T-helper 17 cell (primary cell): Measurements from ENCODE around the gene RAP2B. TPM values are rescaled to one million over a fixed set of nuclear protein-coding genes. Genes with fewer than 3 reads are reported as not detected.
"Not testable (repeated sequence)": the region's sequence is repeated elsewhere in the genome, so short reads cannot be mapped to it uniquely, and the experiment has no call there.

Experiments
- ATAC-seq: fragments of 150-1000 bp; cut with Tn5 transposase; 2 replicates; pipeline ENCODE4 v1.10.0; 2021; ENCODE audit warnings: mild to moderate bottlenecking, moderate library complexity
- DNase-seq, 3 donors: peaks; one replicate each; pipeline versions ENCODE4 v3.0.0 to v3.0.0-alpha.2; 2020 to 2021
- H3K9me3 ChIP-seq: one replicate; pipeline ENCODE4 v1.7.0; 2013; ENCODE audit warnings: low read length, mild to moderate bottlenecking; ENCODE audit not compliant: control insufficient read depth, poor library complexity, severe bottlenecking
- H3K27ac Mint-ChIP-seq: one replicate; pipeline ENCODE4 v1.8.0; 2022; ENCODE audit warnings: mild to moderate bottlenecking, moderate library complexity, mixed read lengths
- H3K27me3 Mint-ChIP-seq: one replicate; pipeline ENCODE4 v1.8.0; 2022; ENCODE audit warnings: mixed read lengths
- H3K36me3 Mint-ChIP-seq: one replicate; pipeline ENCODE4 v1.8.0; 2022; ENCODE audit warnings: low read depth, mixed read lengths
- H3K4me1 Mint-ChIP-seq: one replicate; pipeline ENCODE4 v1.8.0; 2022; ENCODE audit warnings: mild to moderate bottlenecking, mixed read lengths
- H3K4me3 Mint-ChIP-seq: one replicate; pipeline ENCODE4 v1.8.0; 2022; ENCODE audit warnings: mild to moderate bottlenecking, moderate library complexity, mixed read lengths
- total RNA-seq, 4 donors: library from RNA in 2 of 4; stranded (reverse) in 2 of 4; gene quantifications; one replicate each; pipeline ENCODE4 v1.2.3 and lab custom pipeline; 2022 to 2026

Gene RAP2B
- total RNA-seq (10 to 100 TPM; 19.7 to 34.3 TPM), total RNA-seq (lab: John Stamatoyannopoulos, UW) (88.7 to 167 reads per million in 2 donors)

DNA sequence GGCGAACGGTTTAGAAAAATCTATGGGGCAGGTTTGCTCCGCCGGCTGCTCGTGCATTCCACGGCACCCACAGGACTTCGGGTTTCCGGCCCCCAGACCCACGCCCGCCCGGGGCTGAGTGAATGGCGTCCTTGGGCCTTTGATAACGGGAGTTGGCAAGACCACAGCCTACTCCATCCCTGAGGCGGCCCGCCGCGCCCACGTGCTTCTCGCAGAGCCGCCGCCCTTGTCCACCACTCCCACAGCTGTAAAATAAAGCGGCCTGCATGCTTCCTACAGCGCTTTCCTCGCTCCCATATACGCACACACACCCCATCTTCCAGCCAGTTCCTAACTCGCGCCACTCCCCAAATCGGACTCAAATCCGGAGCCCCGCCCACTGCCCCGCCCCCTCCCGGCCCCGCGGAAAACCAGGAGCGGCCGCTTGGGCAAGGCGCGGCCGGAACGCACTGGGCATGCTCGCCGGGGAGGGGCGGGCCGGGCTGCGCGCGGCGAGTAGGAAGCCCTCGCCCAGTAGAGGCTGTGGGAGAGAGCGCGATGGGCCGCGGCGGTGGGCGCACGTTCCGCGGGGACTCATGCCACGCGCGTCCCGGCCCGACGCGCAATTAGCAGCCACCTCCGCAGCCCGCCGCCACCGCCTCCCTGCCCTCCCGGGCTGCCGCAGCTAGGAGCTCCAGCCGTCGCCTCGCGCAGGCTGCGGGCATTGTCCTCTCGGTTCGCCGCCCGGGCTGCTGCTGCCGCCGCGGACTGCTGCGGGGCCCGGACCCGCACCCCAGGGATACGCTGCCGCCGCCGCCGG, at the start of gene RAP2B:
RAP2B (plus strand) TSS at position 513 of the 799 bp plus-strand sequence. CDS start 468 bp downstream, outside the sequence.
- peak; percentile 82 to 95 (median 94) for DNase-seq
- Mint-ChIP-seq H3K4me3 (peak within 1 kb of the TSS; percentile 98), H3K36me3 (peaks cover 2% of the 10 kb centered on the region), H3K27ac (peak within 1 kb of the TSS; percentile 94), H3K27me3 (no peaks in the 10 kb centered on the region), H3K4me1 (peaks cover 35% of the 10 kb centered on the region)
- H3K9me3 ChIP-seq = no peaks in the 10 kb centered on the region
- peak; percentile 66 for ATAC-seq

GRCh38 chr3:153113541-153113940, 48.5 kb upstream of the RAP2B start:
- Mint-ChIP-seq H3K4me3 (no peak overlapping the region), H3K4me1 (no peaks in the 10 kb centered on the region), H3K36me3 (peaks cover 2% of the 10 kb centered on the region), H3K27me3 (no peaks in the 10 kb centered on the region), H3K27ac (no peak overlapping the region)
- DNase-seq (no peak), ATAC-seq (no peak)
- H3K9me3 ChIP-seq = peaks cover 3% of the 10 kb centered on the region

GRCh38 chr3:153114270-153114669, 47.8 kb upstream of the RAP2B start:
- H3K27me3 Mint-ChIP-seq, H3K27ac Mint-ChIP-seq, H3K4me3 Mint-ChIP-seq, H3K9me3 ChIP-seq, DNase-seq, ATAC-seq, H3K4me1 Mint-ChIP-seq, H3K36me3 Mint-ChIP-seq: not testable (repeated sequence)

DNA sequence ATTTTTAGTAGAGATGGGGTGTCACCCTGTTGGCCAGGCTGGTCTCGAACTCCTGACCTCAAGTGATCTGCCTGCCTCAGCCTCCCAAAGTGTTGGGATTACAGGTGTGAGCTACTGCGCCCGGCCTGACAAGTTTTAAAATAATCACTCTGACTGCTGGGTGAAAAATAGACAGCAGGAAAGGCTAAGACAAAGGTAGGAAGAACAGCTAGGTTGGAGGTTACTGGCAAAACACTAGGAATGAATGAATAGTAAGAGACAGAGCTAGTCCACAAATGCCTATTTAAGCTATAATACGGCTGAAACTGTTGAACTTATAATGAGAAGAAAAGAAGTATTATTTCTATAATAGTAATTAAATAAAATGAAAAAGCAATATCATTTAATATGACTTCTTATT, 46.7 kb upstream of the RAP2B start:
- H3K27ac Mint-ChIP-seq = peak overlapping the region; percentile 14
- H3K9me3 ChIP-seq = peaks cover 3% of the 10 kb centered on the region
- H3K36me3 Mint-ChIP-seq = peaks cover 2% of the 10 kb centered on the region
- H3K4me3 Mint-ChIP-seq = no peak overlapping the region
- ATAC-seq (no peak), DNase-seq (no peak)
- no peaks in the 10 kb centered on the region for H3K27me3 Mint-ChIP-seq
- peaks cover 2% of the 10 kb centered on the region for H3K4me1 Mint-ChIP-seq

GRCh38 chr3:153127788-153128187, 34.2 kb upstream of the RAP2B start:
- H3K4me3 Mint-ChIP-seq = no peak overlapping the region

DNA sequence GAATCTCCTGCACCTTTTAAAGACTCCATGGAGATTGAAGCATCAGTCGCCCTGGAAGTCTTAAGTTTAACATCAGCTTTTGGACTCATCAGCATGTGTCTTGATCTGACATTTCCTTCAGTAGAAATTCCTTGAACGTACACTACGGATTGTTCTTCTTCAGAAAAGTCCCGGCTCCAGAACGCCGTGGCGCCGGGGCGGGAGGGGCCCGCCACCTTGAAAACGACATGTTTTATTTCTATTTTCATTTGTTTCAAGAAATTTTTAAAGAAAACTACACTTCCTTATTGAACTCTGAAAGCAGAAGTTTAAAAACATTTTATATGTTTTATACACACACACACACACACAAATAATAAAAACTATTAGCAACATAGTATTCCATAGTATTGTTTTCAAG, 32.6 kb upstream of the RAP2B start:
- H3K9me3 ChIP-seq = no peaks in the 10 kb centered on the region
- no peak overlapping the region for H3K4me3 Mint-ChIP-seq
- ATAC-seq (no peak), DNase-seq (no peak)
- H3K27ac Mint-ChIP-seq = no peak overlapping the region
- H3K27me3 Mint-ChIP-seq = no peaks in the 10 kb centered on the region
- H3K36me3 Mint-ChIP-seq = no peaks in the 10 kb centered on the region
- no peaks in the 10 kb centered on the region for H3K4me1 Mint-ChIP-seq

More at GRCh38 chr3:153127788-153128187, 34.2 kb upstream of the RAP2B start:
- no peaks in the 10 kb centered on the region for H3K9me3 ChIP-seq
- H3K36me3 Mint-ChIP-seq = no peaks in the 10 kb centered on the region
- H3K4me1 Mint-ChIP-seq = no peaks in the 10 kb centered on the region
- DNase-seq (no peak), ATAC-seq (no peak)
- H3K27me3 Mint-ChIP-seq = no peaks in the 10 kb centered on the region
- no peak overlapping the region for H3K27ac Mint-ChIP-seq

- no peak overlapping the region for H3K4me3 Mint-ChIP-seq
- H3K4me1 Mint-ChIP-seq = no peaks in the 10 kb centered on the region
- no peaks in the 10 kb centered on the region for H3K36me3 Mint-ChIP-seq
- no peak for DNase-seq
- no peaks in the 10 kb centered on the region for H3K9me3 ChIP-seq
- ATAC-seq = no peak
- H3K27ac Mint-ChIP-seq = no peak overlapping the region
- no peaks in the 10 kb centered on the region for H3K27me3 Mint-ChIP-seq
Observed at GRCh38 chr3:153129866-153130265, 32.2 kb upstream of the RAP2B start.

GRCh38 chr3:153130312-153130977, 31.6 kb upstream of the RAP2B start:
- H3K27me3 Mint-ChIP-seq = no peaks in the 10 kb centered on the region
- H3K9me3 ChIP-seq = no peaks in the 10 kb centered on the region
- H3K36me3 Mint-ChIP-seq = no peaks in the 10 kb centered on the region
- H3K4me1 Mint-ChIP-seq = no peaks in the 10 kb centered on the region
- no peak overlapping the region for H3K27ac Mint-ChIP-seq
- no peak for DNase-seq
- no peak overlapping the region for H3K4me3 Mint-ChIP-seq
- peak; percentile 16 for ATAC-seq

DNA sequence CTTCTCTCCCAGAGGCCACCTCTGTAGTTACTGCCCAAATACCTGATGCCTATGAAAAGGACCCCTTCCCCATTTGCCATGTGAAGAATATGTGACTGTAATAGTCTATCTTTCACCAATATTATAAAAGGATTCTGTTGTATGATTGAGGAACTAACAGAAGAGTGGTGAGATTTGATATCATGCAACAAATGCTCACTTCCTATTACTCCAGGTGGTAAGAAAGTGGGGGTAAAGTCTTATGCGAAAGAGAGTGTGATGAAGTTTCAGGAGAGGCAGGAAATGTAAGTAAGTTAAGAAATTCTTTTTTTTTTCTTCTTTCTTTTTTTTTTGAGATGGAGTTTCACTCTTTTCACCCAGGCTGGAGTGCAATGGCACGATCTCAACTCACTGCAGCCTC, 24.4 kb upstream of the RAP2B start:
- DNase-seq = no peak
- Mint-ChIP-seq H3K4me3 (no peak overlapping the region), H3K27ac (no peak overlapping the region), H3K27me3 (no peaks in the 10 kb centered on the region), H3K36me3 (no peaks in the 10 kb centered on the region), H3K4me1 (peaks cover 14% of the 10 kb centered on the region)
- no peaks in the 10 kb centered on the region for H3K9me3 ChIP-seq
- no peak for ATAC-seq

- Mint-ChIP-seq H3K36me3 (no peaks in the 10 kb centered on the region), H3K4me1 (peaks cover 14% of the 10 kb centered on the region), H3K27ac (no peak overlapping the region), H3K4me3 (no peak overlapping the region), H3K27me3 (no peaks in the 10 kb centered on the region)
- no peak for ATAC-seq
- DNase-seq = no peak
- H3K9me3 ChIP-seq = no peaks in the 10 kb centered on the region
Observed at GRCh38 chr3:153138276-153139210, 23.5 kb upstream of the RAP2B start.

- DNase-seq (no peak), ATAC-seq (no peak)
- peaks cover 17% of the 10 kb centered on the region for H3K4me1 Mint-ChIP-seq
- H3K4me3 Mint-ChIP-seq = no peak overlapping the region
- no peaks in the 10 kb centered on the region for H3K36me3 Mint-ChIP-seq
- no peaks in the 10 kb centered on the region for H3K27me3 Mint-ChIP-seq
- no peaks in the 10 kb centered on the region for H3K9me3 ChIP-seq
- no peak overlapping the region for H3K27ac Mint-ChIP-seq
Observed at GRCh38 chr3:153142961-153143360, 19.1 kb upstream of the RAP2B start.

DNA sequence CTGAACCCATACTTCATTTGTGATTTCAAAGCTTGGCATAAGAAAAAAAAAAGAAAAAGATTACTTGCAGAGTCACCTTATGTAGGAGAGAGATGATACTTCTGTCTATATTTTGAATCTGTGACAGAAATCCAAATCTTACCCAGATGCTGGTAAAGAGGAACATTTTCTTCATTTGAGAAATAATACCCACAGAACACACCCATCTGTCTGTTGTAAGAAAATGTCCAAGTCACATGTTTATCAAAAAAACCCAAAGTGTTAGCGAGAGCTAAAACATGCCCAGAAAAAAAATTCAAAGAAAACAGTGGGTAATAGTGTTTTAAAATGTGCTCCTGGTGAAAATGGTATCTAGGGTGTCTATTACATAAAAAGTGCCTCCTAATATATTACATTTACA, 18.0 kb upstream of the RAP2B start:
- no peak for DNase-seq
- Mint-ChIP-seq H3K27me3 (no peaks in the 10 kb centered on the region), H3K4me3 (no peak overlapping the region), H3K27ac (no peak overlapping the region), H3K4me1 (peaks cover 12% of the 10 kb centered on the region), H3K36me3 (no peaks in the 10 kb centered on the region)
- no peaks in the 10 kb centered on the region for H3K9me3 ChIP-seq
- ATAC-seq = no peak

DNA sequence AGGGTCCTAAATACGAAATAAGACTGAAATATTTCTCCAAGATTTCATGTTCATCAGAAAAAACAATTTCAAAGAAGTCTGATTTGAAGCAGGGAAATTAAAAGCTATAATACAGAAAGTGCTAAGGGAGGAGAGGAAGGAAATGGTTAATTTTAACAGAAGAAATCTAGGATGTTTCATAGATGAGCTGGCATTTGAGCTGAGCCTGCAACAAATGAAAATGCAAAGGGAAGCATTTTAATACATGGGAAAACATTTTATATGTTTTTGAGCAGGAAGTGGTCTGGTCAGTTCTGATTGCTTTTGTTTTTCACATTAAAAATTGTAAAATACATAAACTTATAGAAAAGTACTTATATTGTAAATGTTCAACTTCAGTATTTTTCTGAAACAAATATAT, 17.2 kb upstream of the RAP2B start:
- H3K4me1 Mint-ChIP-seq = peaks cover 12% of the 10 kb centered on the region

More for the DNA sequence above, 17.2 kb upstream of the RAP2B start:
- no peak overlapping the region for H3K4me3 Mint-ChIP-seq
- H3K9me3 ChIP-seq = no peaks in the 10 kb centered on the region
- no peak overlapping the region for H3K27ac Mint-ChIP-seq
- H3K27me3 Mint-ChIP-seq = no peaks in the 10 kb centered on the region
- no peaks in the 10 kb centered on the region for H3K36me3 Mint-ChIP-seq
- DNase-seq (no peak), ATAC-seq (no peak)
